Vagina (tissue), 2 donors: Measurements from ENCODE around the gene GRIK5. TPM values are rescaled to one million over a fixed set of nuclear protein-coding genes. Genes with fewer than 3 reads are reported as not detected.

ENCODE experiments used
- DNase-seq, 2 donors: peaks; one replicate each; pipeline ENCODE4 v3.0.0-alpha.2; 2017; ENCODE audit errors: extremely low spot score in 2 of 2
- H3K27ac ChIP-seq: fragments of 200-600 bp; sonication (generic); one replicate; pipeline ENCODE4 v1.5.1; 2019
- H3K27me3 ChIP-seq: fragments of 200-600 bp; sonication (generic); one replicate; pipeline ENCODE4 v1.5.1; 2019
- H3K36me3 ChIP-seq, 2 donors: fragments of 200-600 bp; sonication (generic); one replicate each; pipeline ENCODE4 v1.5.1; 2017 to 2019
- H3K4me1 ChIP-seq: fragments of 200-600 bp; sonication (generic); one replicate; pipeline ENCODE4 v1.5.1; 2019
- H3K4me3 ChIP-seq, 2 donors: fragments of 200-600 bp; sonication (generic); 1 replicate in 1 of 2; 2 replicates in 1 of 2; pipeline ENCODE4 v1.5.1; 2016 to 2019
- H3K9me3 ChIP-seq: fragments of 200-600 bp; sonication (generic); one replicate; pipeline ENCODE4 v1.5.1; 2019
- CTCF ChIP-seq, 3 experiments: fragments of 450-650 bp in 2 of 3; fragments of 200-600 bp in 1 of 3; sonication (generic) in 1 of 3; IDR thresholded peaks; one replicate each; pipeline ENCODE4 v1.5.1; 2017 to 2019; ENCODE audit warnings: antibody characterized with exemption in 3 of 3, mild to moderate bottlenecking in 2 of 3, moderate library complexity in 2 of 3
- POLR2A ChIP-seq, 2 donors: fragments of 450-650 bp; IDR thresholded peaks; one replicate each; pipeline ENCODE4 v1.6.1; 2017; ENCODE audit warnings: antibody characterized with exemption in 2 of 2, mild to moderate bottlenecking in 2 of 2, moderate library complexity in 2 of 2
- POLR2AphosphoS5 ChIP-seq, 2 donors: sonication (generic); formaldehyde crosslinking; IDR thresholded peaks; one replicate each; pipeline ENCODE4 v1.9.0; 2017; ENCODE audit warnings: antibody characterized with exemption in 2 of 2, mild to moderate bottlenecking in 2 of 2, low read depth in 1 of 2; ENCODE audit not compliant: insufficient read depth in 1 of 2
- intact Hi-C: fragments of 100-400 bp; cut with DNase I; formaldehyde crosslinking; loops from one replicate; pipeline ENCODE4 v1.15.1; 2023
- total RNA-seq: library from RNA; depleted of rRNA; stranded (reverse); fragments of >200 nt; gene quantifications from one replicate; pipeline ENCODE4 v1.2.3, GENCODE V29; 2016

Gene GRIK5
- total RNA-seq, 1 donor from 2014 or later: 2.5 TPM

- TF ChIP-seq POLR2A (IDR thresholded peaks at IDR 0.05): no peak
- Histone ChIP-seq H3K4me1 (no peaks in the 10 kb centered on the region), H3K36me3 (no peaks in the 10 kb centered on the region), H3K27ac (no peak overlapping the region), H3K9me3 (no peaks in the 10 kb centered on the region), H3K4me3 (no peak overlapping the region), H3K27me3 (no peaks in the 10 kb centered on the region)
- DNase-seq: no peak
- intact Hi-C loops: no loop called here
These were observed 10.8 kb downstream of the GRIK5 start for GRCh38 chr19:42059196-42059595.

GRCh38 chr19:42057846-42058245, 12.2 kb downstream of the GRIK5 start:
- H3K36me3 ChIP-seq: no peaks in the 10 kb centered on the region

GRCh38 chr19:42054205-42054604, 15.8 kb downstream of the GRIK5 start:
- no peaks in the 10 kb centered on the region for H3K9me3 ChIP-seq
- no peaks in the 10 kb centered on the region for H3K36me3 ChIP-seq
- H3K4me3 ChIP-seq: no peak overlapping the region
- intact Hi-C loops: no loop called here
- H3K27ac ChIP-seq: no peak overlapping the region
- H3K27me3 ChIP-seq: no peaks in the 10 kb centered on the region
- no peak for DNase-seq
- H3K4me1 ChIP-seq: peaks cover 11% of the 10 kb centered on the region
- TF ChIP-seq POLR2A (IDR thresholded peaks at IDR 0.05): no peak
- TF ChIP-seq CTCF (IDR thresholded peaks at IDR 0.05): no peak
- no peak for TF ChIP-seq POLR2AphosphoS5 (IDR thresholded peaks at IDR 0.05; ENCODE audit: insufficient read depth in 1 of 2, low read depth in 1 of 2)

More at GRCh38 chr19:42057846-42058245, 12.2 kb downstream of the GRIK5 start:
- Histone ChIP-seq H3K27ac (no peak overlapping the region), H3K4me3 (no peak overlapping the region), H3K9me3 (no peaks in the 10 kb centered on the region), H3K27me3 (no peaks in the 10 kb centered on the region), H3K4me1 (peaks cover 7% of the 10 kb centered on the region)
- intact Hi-C loops: no loop called here
- no peak for DNase-seq
- peak in 1 of 2 donors; percentile 25 for TF ChIP-seq POLR2AphosphoS5 (IDR thresholded peaks at IDR 0.05; ENCODE audit: insufficient read depth in 1 of 2, low read depth in 1 of 2)
- TF ChIP-seq POLR2A (IDR thresholded peaks at IDR 0.05): no peak

GRCh38 chr19:42053037-42053935, 16.7 kb downstream of the GRIK5 start:
- H3K9me3 ChIP-seq: no peaks in the 10 kb centered on the region
- no peak overlapping the region for H3K4me3 ChIP-seq
- H3K27ac ChIP-seq: no peak overlapping the region
- no peak for DNase-seq
- H3K36me3 ChIP-seq: no peaks in the 10 kb centered on the region
- TF ChIP-seq CTCF (IDR thresholded peaks at IDR 0.05) (no peak), POLR2AphosphoS5 (IDR thresholded peaks at IDR 0.05; ENCODE audit: insufficient read depth in 1 of 2, low read depth in 1 of 2) (no peak), POLR2A (IDR thresholded peaks at IDR 0.05) (no peak)
- peaks cover 11% of the 10 kb centered on the region for H3K4me1 ChIP-seq
- no peaks in the 10 kb centered on the region for H3K27me3 ChIP-seq
- intact Hi-C loops: no loop called here

GRCh38 chr19:42052241-42052863, 17.7 kb downstream of the GRIK5 start:
- Histone ChIP-seq H3K27ac (peak overlapping the region; percentile 49), H3K9me3 (no peaks in the 10 kb centered on the region), H3K27me3 (no peaks in the 10 kb centered on the region), H3K4me3 (no peak overlapping the region), H3K4me1 (peaks cover 11% of the 10 kb centered on the region), H3K36me3 (no peaks in the 10 kb centered on the region)
- intact Hi-C loops: no loop called here
- DNase-seq: no peak
- no peak for TF ChIP-seq POLR2AphosphoS5 (IDR thresholded peaks at IDR 0.05; ENCODE audit: insufficient read depth in 1 of 2, low read depth in 1 of 2)

- DNase-seq: no peak
- Histone ChIP-seq H3K36me3 (no peaks in the 10 kb centered on the region), H3K27ac (no peak overlapping the region), H3K4me3 (no peak overlapping the region), H3K9me3 (no peaks in the 10 kb centered on the region), H3K27me3 (no peaks in the 10 kb centered on the region), H3K4me1 (peaks cover 11% of the 10 kb centered on the region)
- intact Hi-C loops: no loop called here
- peak in 1 of 2 donors; percentile 30 for TF ChIP-seq POLR2AphosphoS5 (IDR thresholded peaks at IDR 0.05; ENCODE audit: insufficient read depth in 1 of 2, low read depth in 1 of 2)
- TF ChIP-seq POLR2A (IDR thresholded peaks at IDR 0.05): no peak
These were observed 18.6 kb downstream of the GRIK5 start for GRCh38 chr19:42051166-42052115.
